GM12878 (cell line): ENCODE measurements around the gene SMOC1.

Experiments
- CTCF ChIP-seq, 3 experiments: IDR thresholded peaks in 2 of 3; conservative IDR thresholded peaks in 1 of 3; 2 replicates each; pipeline ENCODE4 v1.5.1; 2011; ENCODE audit warnings: low read depth in 3 of 3, low read length in 3 of 3, mild to moderate bottlenecking in 3 of 3, control low read depth in 2 of 3, moderate library complexity in 2 of 3, inconsistent platforms in 1 of 3, mixed read lengths in 1 of 3; ENCODE audit not compliant: control insufficient read depth in 2 of 3, insufficient read depth in 1 of 3; ENCODE audit errors: extremely low read depth in 1 of 3
- E4F1 ChIP-seq: fragments of 450-650 bp; IDR thresholded peaks from 2 replicates; pipeline ENCODE4 v1.6.1; 2018; ENCODE audit warnings: borderline replicate concordance, mild to moderate bottlenecking; ENCODE audit not compliant: partially characterized antibody
- EZH2 ChIP-seq: IDR thresholded peaks from 2 replicates; pipeline ENCODE4 v1.6.1; 2012; ENCODE audit warnings: low read depth, mild to moderate bottlenecking, control low read depth, inconsistent platforms, low read length, borderline replicate concordance; ENCODE audit not compliant: control insufficient read depth
- HDGF ChIP-seq: fragments of 450-650 bp; IDR thresholded peaks from 2 replicates; pipeline ENCODE4 v1.6.1; 2016; ENCODE audit warnings: antibody characterized with exemption
- NRF1 ChIP-seq: conservative IDR thresholded peaks from 2 replicates; pipeline ENCODE4 v1.6.1; 2011; ENCODE audit warnings: mild to moderate bottlenecking, low read depth, low read length, improper control_type of control experiment
- POLR2AphosphoS2 ChIP-seq: IDR thresholded peaks from 2 replicates; pipeline ENCODE4 v1.6.1; 2011; ENCODE audit warnings: low read depth, mild to moderate bottlenecking, low read length, improper control_type of control experiment, moderate library complexity
- TAF1 ChIP-seq: IDR thresholded peaks from 2 replicates; pipeline ENCODE4 v1.6.1; 2011; ENCODE audit warnings: mild to moderate bottlenecking, low read depth, low read length, borderline replicate concordance
- TARDBP ChIP-seq: IDR thresholded peaks from 2 replicates; pipeline ENCODE4 v1.6.1; 2016; ENCODE audit warnings: borderline replicate concordance

DNA sequence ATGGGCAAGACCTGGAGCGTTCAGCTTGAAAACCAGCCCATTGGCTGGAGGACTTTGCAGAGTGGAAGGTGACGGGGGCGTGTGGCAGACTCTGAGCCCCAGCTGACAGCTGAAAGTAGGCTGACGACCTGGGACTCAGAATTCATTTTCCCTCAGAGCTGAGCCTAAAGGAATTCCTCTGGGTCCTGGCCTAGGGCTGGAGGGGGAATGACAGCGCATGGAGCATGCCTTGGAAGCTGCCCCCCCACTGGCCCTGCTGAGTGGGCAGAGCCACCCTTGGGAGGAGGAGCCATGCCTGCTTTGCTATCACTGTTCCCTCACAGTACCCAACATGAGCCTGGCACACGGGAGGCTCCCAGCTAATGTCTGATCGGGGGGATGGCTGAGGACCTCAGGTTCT, 25.4 kb upstream of the SMOC1 start:
- TF ChIP-seq POLR2AphosphoS2 (no peak), NRF1 (no peak), CTCF (IDR thresholded peaks at IDR 0.05 in 2 of 3, conservative IDR thresholded peaks at IDR 0.05 in 1 of 3; ENCODE audit: control insufficient read depth in 2 of 3, extremely low read depth in 1 of 3, insufficient read depth in 1 of 3, low read depth in 3 of 3, low read length in 3 of 3) (no peak), E4F1 (no peak), EZH2 (no peak), HDGF (no peak), TAF1 (no peak), TARDBP (no peak)
